RWPE2 (cell line): Measurements from ENCODE around the gene NRG3.

Experiments
- ATAC-seq: fragments of 200-7000 bp; cut with Tn5 transposase; 3 replicates; pipeline ENCODE4 v1.9.1; 2021; ENCODE audit warnings: low read depth
- DNase-seq: peaks from one replicate; pipeline ENCODE4 v3.0.0-alpha.2; 2020; ENCODE audit warnings: low spot score
- H3K27ac ChIP-seq: fragments of 450-650 bp; 2 replicates; pipeline ENCODE4 v1.5.1; 2017; ENCODE audit warnings: mild to moderate bottlenecking; ENCODE audit not compliant: poor library complexity, severe bottlenecking
- H3K27me3 ChIP-seq: fragments of 250-450 bp; sonication (Bioruptor Pico); 2 replicates; pipeline ENCODE4 v1.5.1; 2021; ENCODE audit warnings: mild to moderate bottlenecking, moderate library complexity; ENCODE audit not compliant: insufficient read depth, poor library complexity, severe bottlenecking
- H3K36me3 ChIP-seq: fragments of 250-450 bp; sonication (Bioruptor Pico); 2 replicates; pipeline ENCODE4 v1.5.1; 2020; ENCODE audit warnings: low read depth, mild to moderate bottlenecking, moderate library complexity
- H3K4me1 ChIP-seq: fragments of 250-450 bp; sonication (Bioruptor Pico); 2 replicates; pipeline ENCODE4 v1.5.1; 2021; ENCODE audit warnings: mild to moderate bottlenecking, moderate library complexity; ENCODE audit not compliant: insufficient read depth, poor library complexity, severe bottlenecking
- H3K4me3 ChIP-seq: fragments of 250-450 bp; sonication (Bioruptor Pico); 2 replicates; pipeline ENCODE4 v1.5.1; 2021; ENCODE audit warnings: mild to moderate bottlenecking, moderate library complexity; ENCODE audit not compliant: severe bottlenecking
- H3K9me3 ChIP-seq: fragments of 250-450 bp; sonication (Bioruptor Pico); 2 replicates; pipeline ENCODE4 v1.5.1; 2021; ENCODE audit warnings: mild to moderate bottlenecking, moderate library complexity; ENCODE audit not compliant: severe bottlenecking
- TF ChIP-seq, protein P1 (sequence below): fragments of 450-650 bp; IDR thresholded peaks from one replicate; pipeline ENCODE4 v1.5.1; 2017; ENCODE audit warnings: mild to moderate bottlenecking, moderate library complexity; ENCODE audit not compliant: poor library complexity, severe bottlenecking

The NRG3 gene

DNA sequence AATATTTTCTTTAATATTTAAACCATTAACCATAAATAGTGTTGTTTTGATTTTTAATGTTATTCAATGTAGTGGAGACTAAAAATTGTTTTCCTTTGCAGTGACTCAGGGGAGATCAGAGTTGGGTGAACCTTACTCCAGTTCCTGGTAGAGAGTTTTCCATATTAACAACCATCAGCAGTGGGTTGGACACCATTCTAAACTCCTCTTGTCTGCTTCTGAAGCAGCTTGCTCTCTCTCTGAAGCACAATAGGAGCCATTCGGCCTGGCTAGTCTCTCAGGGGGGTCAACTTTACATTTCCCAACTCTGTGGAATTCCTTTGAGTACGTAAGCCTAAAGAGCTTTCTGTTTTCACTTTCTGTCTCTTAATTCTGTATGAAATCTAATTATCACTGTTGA lies 9.4 kb upstream of the NRG3 start:
- Histone ChIP-seq H3K27ac (no peak overlapping the region), H3K36me3 (no peaks in the 10 kb centered on the region), H3K27me3 (no peaks in the 10 kb centered on the region), H3K9me3 (no peaks in the 10 kb centered on the region), H3K4me1 (no peaks in the 10 kb centered on the region), H3K4me3 (no peak overlapping the region)
- ATAC-seq, result no peak
- DNase-seq, result no peak
- TF ChIP-seq, protein P1, sequence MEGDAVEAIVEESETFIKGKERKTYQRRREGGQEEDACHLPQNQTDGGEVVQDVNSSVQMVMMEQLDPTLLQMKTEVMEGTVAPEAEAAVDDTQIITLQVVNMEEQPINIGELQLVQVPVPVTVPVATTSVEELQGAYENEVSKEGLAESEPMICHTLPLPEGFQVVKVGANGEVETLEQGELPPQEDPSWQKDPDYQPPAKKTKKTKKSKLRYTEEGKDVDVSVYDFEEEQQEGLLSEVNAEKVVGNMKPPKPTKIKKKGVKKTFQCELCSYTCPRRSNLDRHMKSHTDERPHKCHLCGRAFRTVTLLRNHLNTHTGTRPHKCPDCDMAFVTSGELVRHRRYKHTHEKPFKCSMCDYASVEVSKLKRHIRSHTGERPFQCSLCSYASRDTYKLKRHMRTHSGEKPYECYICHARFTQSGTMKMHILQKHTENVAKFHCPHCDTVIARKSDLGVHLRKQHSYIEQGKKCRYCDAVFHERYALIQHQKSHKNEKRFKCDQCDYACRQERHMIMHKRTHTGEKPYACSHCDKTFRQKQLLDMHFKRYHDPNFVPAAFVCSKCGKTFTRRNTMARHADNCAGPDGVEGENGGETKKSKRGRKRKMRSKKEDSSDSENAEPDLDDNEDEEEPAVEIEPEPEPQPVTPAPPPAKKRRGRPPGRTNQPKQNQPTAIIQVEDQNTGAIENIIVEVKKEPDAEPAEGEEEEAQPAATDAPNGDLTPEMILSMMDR, result no peak

DNA sequence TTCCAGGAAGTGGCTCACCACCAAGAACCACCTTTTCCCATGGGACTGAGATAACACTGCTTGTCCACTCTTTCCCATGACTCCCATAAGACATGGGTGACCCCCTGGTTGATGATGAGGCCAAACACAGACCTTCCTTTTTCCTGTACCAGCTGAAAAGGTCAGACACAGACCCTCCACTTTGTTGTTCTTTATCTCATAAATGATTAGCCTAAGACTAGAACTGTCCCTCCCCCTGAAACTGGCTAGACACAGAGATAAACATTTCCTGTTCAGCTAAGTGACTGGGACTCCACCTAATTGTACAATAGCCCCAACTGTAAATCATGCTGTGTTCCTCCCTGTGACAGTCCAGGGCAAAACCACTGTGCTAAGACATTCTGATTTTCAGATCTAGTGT lies 8.2 kb upstream of the NRG3 start:
- no peak overlapping the region for H3K4me3 ChIP-seq
- peaks cover 6% of the 10 kb centered on the region for H3K27me3 ChIP-seq
- no peak for ATAC-seq
- H3K9me3 ChIP-seq, result no peaks in the 10 kb centered on the region
- H3K4me1 ChIP-seq, result no peaks in the 10 kb centered on the region
- no peak overlapping the region for H3K27ac ChIP-seq
- DNase-seq, result no peak
- TF ChIP-seq, protein P1, result no peak
- H3K36me3 ChIP-seq, result no peaks in the 10 kb centered on the region

DNA sequence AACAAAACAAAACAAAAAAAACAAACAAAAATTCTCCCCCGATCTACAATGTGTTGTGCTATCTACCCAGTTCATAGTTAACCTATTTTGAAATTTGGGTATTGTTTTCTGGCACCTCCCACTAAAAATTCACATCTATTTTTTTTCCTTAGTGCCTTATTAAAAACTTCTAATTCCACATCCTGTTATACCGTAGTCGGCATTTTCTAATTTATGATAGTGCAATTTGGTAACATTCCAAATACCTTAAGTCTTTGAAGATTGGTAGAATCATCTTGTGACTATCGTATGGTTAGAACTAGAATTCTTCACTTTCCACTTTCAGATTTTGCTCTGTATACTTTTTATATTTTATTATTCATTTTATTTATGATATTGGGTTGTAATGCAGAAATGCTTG lies 4.5 kb upstream of the NRG3 start:
- Histone ChIP-seq H3K27ac (no peak overlapping the region), H3K36me3 (no peaks in the 10 kb centered on the region), H3K4me3 (no peak overlapping the region), H3K4me1 (no peaks in the 10 kb centered on the region), H3K9me3 (no peaks in the 10 kb centered on the region), H3K27me3 (peaks cover 32% of the 10 kb centered on the region)
- no peak for ATAC-seq
- TF ChIP-seq, protein P1, result no peak
- DNase-seq, result no peak

DNA sequence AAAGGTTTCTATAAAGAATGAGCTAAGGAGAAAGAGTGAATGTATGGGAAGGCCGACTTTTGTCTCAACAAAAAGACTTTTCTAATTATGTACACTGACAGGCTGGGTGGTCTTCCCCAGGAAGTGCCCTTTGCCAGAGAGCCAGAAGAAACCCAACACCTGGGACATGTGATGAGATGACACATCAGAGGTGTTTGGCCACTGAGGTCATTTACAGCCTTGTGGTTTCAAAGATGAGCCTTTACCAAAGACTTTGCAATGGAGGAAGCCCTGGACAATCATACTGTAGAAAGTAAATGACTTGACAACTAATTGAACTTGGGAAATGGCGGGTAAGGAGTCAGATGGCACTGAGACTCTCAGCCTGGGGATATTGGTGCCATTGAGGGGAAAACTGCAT lies 3.4 kb upstream of the NRG3 start:
- ATAC-seq (no peak), DNase-seq (no peak)
- H3K27ac ChIP-seq, result no peak overlapping the region
- TF ChIP-seq, protein P1, result no peak
- no peaks in the 10 kb centered on the region for H3K9me3 ChIP-seq
- no peak overlapping the region for H3K4me3 ChIP-seq
- no peaks in the 10 kb centered on the region for H3K36me3 ChIP-seq
- H3K27me3 ChIP-seq, result peaks cover 42% of the 10 kb centered on the region
- no peaks in the 10 kb centered on the region for H3K4me1 ChIP-seq

DNA sequence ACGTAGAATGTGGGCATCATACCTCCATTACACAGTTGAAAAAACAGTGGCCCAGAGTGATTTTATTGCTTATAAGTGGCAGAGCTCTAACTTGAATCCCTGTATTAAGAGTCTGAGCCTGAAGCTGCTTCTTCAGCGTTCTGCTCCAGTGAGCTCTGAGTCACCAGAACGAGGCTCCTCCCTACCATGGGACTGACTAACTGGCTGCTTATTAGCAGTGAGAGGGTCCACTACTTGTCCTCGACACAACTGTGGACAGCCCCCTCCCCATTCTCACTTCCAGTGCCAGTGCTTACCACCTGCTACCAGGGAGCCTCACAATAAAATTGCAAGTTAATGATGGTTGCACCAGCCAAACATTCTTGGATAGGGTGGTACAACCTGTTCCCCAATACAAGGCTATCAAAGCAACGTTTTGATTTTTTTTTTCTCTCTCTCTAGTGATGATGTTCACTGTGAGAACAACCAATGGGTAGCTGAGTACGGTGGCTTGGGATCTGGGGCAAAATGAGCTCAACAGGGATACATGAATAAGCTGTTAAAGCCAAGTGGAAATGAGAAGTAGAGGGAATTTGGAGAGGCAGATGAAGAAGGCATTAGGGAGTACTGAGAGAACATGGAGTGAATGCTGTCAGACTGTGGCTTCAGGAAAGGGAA lies 2.7 kb upstream of the NRG3 start:
- Histone ChIP-seq H3K27me3 (peaks cover 50% of the 10 kb centered on the region), H3K4me3 (no peak overlapping the region), H3K36me3 (no peaks in the 10 kb centered on the region), H3K9me3 (no peaks in the 10 kb centered on the region), H3K27ac (no peak overlapping the region), H3K4me1 (no peaks in the 10 kb centered on the region)
- TF ChIP-seq, protein P1, result no peak
- DNase-seq (no peak), ATAC-seq (no peak)
